Ramos (cell line): ENCODE measurements around the gene TRIM47.

Experiments
- in situ Hi-C: fragments of 300-500 bp; cut with MboI; formaldehyde crosslinking; loops from one replicate; pipeline ENCODE4 v1.14.3; 2022; ENCODE audit warnings: low sequenced_read_pairs; ENCODE audit not compliant: unreplicated experiment

Gene TRIM47

GRCh38 chr17:75836605-75837004, 41.8 kb downstream of the TRIM47 start:
- in situ Hi-C loops = no loop called here

DNA sequence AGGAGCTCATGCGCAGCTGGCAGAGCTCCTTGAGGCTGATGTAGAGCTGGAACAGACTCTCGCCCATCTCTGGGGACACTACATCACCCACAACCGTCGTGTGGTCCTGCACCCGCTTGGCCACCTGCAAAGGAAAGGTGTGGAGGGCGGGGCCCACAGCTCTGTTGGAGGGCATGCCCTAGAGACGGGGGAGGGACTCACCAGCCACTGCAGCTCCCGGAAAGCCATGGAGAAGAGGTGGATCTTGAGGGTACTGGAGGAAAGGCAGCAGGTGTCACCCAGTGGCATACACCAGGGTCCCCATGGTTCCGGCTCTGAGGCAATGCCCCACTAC, 42.8 kb downstream of the TRIM47 start:
- in situ Hi-C loops = no loop called here

DNA sequence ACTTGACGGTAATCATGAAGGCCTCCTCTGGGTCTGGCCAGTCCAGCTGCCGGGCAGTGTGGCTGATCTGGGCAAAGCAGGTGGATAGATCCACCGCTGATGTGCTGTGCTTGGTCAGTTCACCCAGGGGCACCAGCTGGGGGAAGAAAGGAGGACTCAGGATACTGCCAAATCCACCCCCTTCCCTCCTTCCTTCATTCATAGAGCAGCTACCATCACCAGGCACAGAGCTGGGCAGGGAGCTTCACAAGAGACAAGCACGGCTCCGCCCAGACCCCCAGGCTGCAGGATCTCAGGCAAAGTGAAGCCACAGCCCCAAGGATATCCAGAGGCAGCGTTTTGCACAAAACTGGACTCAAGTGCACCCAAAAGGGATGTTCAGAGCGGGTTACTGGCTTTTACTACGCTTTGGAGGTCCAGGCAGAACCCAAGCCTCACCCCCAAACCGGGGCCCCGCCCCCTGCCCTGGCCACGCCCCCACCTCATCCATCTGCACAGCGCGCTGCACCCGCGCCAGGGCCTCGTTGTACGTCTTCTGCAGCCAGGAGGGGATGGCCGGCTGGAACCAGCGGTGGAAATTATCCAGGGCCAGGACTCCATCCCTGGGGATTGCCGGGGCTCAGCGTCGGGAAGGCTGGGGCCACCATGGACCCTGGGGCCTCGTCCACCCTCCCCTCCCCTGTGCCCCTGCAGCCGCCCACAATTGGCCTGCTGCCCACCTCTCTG, 43.3 kb downstream of the TRIM47 start:
- in situ Hi-C loops = no loop called here

GRCh38 chr17:75834279-75834920, 44.0 kb downstream of the TRIM47 start:
- in situ Hi-C loops = no loop called here

GRCh38 chr17:75832652-75833400, 45.6 kb downstream of the TRIM47 start:
- in situ Hi-C loops = no loop called here

GRCh38 chr17:75832164-75832651, 46.2 kb downstream of the TRIM47 start:
- in situ Hi-C loops = no loop called here

DNA sequence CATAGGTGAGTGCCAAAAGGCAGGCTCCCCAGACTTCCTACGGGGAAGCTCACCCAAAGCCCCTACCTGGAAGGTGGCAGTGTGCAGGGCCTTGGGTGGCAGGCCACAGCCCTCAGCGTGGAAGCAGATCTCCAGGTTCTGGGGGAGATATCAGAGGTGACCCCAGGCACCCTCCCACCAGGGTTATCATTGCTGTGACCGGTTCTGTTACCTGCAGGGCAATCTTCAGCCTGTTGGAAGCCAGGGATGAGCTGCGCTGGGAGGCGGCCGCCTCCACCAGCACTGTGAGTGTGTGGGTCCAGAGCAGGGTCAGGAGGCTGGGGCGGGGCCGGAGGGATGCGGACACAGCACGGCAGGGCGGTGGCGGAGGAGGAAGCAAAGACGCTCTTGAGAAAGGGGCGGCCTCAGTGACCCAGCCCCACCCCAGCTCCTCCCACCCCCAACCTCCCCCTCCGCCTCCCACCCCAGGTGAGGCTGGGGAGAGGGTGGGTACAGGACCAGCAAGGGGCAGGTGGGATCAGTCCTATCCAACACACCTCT, 47.3 kb downstream of the TRIM47 start:
- in situ Hi-C loops = no loop called here

DNA sequence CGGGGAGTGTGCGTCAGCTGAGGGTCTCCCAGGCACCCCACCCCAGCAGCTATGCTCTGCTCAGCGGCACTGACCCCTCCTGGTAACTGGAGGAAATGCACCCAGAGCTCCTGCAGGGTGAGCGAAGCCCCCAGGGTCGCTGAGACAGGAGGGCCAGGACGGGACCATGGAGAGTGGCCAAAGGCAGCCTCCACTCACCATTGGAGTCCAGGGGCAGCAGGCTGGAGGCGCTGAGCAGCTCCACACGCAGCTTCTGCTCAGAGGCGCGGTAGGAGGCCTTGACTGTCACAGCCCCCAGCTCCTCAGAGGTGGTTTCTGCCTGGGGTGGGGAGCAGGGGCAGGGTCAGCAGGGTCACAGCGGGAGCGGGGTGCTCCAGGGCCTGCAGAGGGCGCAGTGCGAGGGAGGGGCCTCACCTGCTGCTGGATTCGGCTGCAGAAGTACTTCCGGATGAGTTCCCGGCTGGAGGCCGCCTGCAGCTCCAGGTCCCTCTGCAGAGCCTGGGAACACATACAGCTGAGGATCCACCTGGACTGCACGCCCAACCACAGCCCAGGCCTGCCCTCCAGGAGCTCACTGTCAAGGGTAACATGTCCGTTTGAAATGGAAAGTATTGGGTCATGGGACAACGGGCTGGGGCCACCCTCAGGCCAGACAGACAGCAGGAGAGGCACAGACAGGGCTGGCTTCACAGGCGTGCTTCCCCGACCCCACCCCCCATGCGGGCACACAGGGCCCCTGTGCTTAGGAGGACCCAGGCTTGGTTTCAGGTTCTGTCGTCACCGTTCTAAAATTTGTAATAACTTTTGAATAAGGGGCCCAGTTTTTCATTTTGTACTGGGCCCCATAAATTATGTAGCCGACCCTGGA, 48.0 kb downstream of the TRIM47 start:
- in situ Hi-C loops = no loop called here

DNA sequence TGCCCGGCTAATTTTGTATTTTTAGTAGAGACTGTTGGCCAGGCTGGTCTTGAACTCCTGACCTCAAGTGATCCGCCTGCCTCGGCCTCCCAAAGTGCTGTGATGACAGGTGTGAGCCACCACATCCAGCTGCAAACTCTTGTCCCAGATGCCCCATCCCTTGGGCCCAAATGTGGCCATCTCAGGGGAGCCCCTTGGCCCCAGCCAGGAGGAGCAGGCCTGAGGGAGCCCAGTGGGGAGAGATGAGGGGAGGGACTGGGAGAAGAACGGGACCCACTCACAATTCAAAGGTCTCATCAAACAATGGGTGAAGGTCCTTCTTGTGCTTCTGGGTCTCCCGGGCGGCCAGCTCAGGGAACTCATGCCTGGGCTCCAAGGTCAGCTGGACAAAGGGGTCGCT, 48.6 kb downstream of the TRIM47 start:
- in situ Hi-C loops = no loop called here

DNA sequence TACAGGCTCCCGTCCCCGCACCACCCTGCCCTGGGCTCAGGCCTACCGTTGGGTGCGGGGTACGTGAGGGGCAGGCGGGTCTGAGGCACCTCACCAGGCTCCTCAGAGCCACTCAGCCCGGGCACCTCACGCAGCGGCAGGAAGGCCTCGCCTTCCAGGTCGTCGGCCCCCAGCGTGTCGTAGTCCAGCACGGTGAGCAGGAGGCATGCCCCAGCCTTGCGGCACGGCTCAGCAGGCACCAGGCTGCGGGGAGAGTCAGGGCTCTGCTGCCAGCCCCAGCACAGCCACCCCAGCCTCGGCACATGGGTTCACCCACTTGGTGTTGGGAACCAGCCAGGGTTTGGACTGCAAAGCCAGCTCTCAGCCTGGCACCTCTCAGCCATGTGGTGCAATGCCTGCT, 49.6 kb downstream of the TRIM47 start:
- in situ Hi-C loops = no loop called here

DNA sequence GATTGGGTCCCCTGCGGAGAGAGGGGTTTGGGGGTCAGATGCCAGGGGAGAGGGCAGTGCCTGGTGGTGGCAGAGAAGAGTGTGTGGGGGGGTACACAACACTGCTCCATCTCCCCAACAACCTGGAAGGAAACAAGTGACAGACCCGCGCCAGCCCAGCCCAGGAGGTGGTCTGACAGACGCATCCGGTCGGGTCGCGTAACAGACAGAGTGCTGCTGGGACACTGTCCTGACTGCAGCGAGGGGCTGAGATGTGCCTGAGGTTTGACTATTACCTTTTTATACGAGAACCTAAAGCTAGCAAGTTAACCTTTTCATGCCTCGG, 50.3 kb downstream of the TRIM47 start:
- in situ Hi-C loops = no loop called here

- in situ Hi-C loops = no loop called here
Observed at GRCh38 chr17:75827308-75828075, 50.9 kb downstream of the TRIM47 start.

DNA sequence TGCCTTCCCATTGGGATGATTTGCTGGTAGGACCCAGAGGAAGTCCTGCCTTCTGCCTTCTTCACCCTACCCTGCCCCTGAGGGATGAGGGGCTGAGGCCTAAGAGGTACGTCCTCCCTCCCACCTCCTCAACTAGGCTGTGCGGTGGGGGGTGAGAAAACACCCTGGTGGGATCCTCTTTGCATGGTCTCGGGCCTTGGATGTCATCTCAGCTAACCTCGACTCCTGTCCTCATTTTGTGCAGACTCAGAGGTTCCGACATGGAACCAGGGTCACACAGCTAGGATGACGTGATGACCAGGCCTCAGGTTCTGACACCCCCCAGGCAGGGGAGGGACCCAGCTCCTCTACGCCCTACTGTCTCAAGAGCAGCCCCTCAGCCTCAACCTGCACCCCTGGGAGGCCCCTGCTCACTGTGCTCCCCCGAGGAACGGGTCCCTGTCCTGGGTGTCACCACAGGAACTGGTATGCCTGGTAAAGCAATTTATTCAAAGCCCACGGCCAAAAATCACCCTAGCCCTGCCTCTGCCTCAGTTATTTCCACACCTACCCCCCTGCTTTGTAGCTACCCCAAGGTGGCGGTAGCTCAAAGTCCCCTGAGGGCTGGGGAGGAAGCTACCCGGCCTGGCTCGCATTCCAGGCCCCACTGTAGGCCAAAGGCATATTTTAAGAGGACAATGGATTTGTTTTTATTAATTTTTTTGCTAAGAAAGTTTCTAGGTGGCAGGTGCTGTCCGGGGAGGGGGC, 51.6 kb downstream of the TRIM47 start:
- in situ Hi-C loops = no loop called here

DNA sequence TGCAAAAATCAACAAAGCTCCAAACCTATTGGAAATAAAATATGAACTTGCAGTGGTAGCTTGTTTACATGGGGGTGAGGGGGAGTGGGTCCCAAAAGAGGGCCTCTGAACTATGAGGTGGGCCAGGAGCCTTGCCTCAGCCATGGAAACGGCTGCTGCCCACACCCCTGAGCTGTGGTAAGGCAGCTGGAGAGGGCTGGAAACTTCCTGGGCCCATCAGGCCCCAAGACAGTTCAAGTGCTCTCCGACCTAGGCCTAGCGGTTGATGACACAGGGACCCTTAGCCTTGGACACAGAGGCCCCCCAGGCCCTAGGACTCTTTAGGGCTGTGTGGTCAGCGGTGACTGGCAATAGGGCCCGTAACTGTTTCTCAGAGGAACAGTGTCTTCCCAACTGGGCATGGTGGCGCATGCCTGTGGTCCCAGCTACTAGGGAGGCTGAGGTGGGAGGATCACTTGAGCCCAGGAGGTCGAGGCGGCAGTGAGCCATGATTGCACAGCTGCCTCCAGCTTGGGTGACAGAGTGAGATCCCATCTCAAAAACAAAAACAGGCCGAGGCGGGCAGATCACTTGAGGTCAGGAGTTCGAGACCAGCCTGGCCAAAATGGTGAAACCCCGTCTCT, 52.5 kb downstream of the TRIM47 start:
- in situ Hi-C loops = no loop called here

DNA sequence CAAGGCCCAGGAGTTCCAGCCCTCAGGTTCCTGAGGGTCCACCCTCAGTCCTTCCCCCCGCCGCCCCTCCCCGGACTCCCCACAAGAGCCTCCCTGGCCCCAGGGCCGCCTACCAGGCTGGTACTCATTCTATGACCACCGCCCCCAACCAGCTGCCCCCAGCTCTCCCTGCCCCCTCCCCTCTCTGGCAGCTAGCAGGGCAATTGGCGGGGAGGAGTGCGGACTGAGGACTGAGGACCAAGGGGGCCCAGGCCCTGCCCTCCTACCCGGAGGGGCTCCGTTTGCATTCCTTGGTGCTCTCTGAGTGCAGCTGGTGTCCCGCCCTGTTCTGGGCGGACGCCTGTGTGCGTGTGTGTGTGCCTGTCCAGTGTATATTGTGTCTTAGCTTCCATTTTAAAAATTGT, 53.2 kb downstream of the TRIM47 start:
- in situ Hi-C loops = no loop called here

- in situ Hi-C loops = no loop called here
Observed at GRCh38 chr17:75824666-75825065, 53.7 kb downstream of the TRIM47 start.
